Measurements from ENCODE around the gene GSG1L.

The GSG1L gene

DNA sequence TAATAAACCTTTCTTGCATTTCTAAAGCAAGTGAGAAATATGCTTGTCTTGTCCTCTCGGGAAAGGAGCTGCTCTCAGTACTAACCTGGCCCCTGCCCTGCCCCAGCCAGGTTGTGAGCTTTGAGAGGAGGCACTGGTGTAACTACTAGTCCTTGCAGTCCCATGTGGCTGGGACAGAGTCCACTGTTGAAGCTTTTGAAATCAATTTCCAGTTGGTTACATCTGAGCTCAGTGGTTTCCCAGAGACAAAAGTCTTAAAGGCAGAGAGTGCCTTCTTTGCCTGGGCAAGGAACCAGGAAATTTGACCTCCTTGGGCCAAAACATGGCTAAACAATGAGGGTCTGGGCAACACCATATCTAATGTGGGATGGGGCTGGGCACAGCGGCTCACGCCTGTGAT lies 48.7 kb downstream of the GSG1L start:
- no peak for DNase-seq (ENCODE audit: low read depth)

DNA sequence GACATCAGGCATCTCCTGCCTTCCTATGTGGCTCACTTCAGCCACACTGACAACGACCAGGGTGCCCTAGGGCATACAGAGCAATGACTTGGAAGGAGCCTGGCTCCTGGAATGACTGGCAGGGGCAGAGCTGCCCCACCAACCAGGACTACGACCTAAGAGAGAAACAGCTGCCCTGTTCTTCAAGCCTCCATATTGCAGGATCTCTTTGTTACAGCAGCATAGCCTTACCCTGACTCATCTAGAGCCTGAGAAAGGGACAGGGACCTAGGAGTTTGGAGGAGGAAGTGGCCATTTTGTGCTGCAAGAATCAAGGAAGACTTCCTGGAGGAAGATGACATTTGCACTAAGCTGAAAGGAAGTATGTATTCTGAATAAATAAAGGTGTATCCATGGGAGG lies 49.6 kb downstream of the GSG1L start:
- no peak for DNase-seq (ENCODE audit: low read depth)

DNA sequence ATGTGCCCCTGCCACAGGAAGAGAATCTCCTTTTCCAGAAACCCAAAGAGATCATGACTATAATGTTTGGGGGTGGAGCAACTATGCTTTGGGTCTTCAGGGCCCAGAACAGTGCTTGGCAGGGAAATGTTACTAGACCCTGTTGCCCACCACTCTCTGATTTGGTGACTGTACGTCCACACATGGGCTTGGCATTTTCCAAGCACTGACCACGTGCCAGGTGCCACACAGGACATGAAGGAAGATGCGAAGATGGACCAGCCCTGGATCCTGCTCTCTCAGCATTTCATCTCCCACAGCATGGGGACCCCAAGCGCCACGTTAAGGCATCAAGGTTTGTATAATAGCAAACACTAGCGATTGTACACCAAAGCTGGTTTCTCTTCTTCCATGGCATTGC lies 50.1 kb downstream of the GSG1L start:
- DNase-seq (ENCODE audit: low read depth), result no peak

DNA sequence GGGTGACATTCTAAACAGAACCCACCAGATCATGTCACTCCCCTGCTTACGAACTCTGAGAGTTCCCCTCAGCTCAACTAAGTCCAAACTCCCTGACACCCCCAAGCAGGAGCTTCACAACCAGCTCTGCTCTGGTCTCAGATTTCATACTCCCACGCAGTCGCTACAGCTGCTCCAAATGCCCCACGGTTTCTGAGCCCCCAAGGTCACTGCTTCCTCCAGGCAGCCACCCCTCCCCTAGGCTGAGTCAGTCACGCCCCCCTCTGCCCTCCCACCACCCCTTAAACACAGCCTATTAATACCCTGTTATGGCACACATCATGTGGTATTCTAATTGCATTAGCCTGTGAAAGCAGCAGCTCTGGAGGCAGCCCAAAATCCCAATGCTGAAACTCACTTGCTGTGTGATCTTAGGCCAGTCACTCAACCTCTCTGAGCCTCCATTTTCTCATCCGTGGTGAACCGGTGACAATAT lies 51.5 kb downstream of the GSG1L start:
- DNase-seq (ENCODE audit: low read depth), result no peak

DNA sequence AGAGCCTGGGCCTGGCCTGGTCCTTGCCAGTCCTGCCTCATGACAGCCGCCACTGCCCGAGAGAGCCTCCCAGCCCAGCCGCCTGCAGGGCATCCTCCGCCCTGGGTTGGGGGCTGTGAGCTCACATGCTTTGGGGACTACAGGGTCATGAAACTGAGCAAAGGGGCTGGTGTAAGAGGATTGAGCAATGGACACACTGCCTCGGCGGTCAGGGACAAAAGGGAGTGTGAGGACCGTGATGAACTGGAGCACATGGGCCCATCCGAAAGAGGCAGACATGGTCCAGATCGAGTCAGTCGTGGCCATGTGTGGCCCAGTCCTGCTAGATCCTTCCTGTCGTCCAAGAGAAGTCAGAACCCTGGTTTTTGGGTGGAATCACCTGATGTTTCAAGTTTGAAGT lies 52.3 kb downstream of the GSG1L start:
- DNase-seq (ENCODE audit: low read depth), result no peak

GRCh38 chr16:28010671-28011070 lies 52.8 kb downstream of the GSG1L start:
- DNase-seq (ENCODE audit: low read depth), result no peak

DNA sequence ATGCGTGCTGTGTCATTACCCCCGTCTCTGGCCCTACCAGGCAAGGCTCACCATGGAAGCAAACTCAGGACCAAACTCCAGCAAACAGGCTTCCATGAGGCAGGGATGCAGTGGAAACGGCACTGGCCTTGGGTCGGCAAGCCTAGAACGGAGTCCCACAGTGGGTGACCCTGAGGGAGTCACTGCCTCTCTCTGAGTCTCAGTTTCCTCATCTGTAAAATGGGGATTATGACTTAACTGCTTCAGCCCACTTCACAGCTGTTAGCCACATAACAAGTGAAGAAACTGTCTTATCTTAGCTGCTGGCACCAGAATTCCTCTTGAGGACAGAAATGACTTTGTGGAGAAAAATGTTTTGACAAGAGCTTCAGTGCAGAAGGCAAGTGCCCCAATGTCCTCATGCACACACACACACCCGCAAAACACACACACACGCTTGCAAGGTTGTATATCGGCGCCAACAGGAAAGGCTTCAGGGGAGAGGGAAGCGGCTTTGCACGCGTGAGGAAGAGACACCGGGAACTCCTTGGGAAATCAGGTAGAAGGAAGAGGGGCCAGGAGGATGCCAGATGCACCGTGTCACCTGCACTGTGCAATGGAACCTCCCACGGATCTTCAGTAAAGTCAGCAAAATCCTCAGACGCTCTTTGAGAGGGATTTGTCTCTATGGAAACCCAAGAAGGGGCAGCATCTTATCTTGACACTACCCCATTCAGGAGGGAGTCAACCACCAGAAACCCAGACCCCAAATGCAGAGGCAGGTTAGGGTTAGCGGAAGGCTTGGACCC lies 53.7 kb downstream of the GSG1L start:
- no peak for DNase-seq (ENCODE audit: low read depth)

DNA sequence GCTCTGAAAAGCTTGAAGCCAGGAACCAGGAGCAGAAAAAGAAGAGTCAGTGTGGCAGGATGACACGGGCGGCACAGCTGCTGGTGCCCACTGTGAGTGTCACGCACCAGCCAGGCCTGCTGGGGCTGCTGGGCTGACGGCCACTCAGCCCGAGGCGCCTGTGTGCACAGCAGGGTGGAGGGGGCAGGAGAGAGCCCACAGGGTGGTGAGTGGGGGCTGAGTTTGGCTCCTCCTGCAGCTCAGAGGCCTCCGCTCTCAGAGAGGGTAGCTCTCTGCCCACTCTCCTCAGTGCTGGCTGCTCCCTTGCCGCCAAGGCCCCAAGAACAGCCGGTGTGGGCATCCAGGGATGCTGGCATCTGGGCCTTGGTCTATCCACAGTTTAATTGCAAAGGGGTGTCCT lies 59.6 kb downstream of the GSG1L start:
- no peak for DNase-seq (ENCODE audit: low read depth)

- no peak for DNase-seq (ENCODE audit: low read depth)
These were observed 60.3 kb downstream of the GSG1L start for GRCh38 chr16:28003021-28003865.

DNA sequence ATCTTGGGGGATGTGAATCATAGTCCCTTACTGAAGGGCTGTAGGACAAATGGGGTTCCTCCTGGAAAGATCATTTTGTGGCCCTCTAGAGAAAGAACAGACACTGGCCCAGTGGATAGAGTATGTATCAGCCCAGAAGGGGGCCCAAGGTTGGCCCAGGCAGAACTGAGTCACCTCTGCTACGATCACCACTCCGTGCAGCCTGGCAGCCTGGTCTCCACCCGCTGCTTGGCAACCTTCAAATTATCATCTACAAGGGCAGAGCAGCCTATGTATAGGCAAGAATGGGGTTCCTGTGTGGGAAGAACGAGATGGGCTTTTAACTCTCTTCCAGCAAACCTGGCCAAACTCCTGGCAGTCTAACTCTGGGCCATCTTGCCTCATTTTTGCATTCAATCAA lies 61.9 kb downstream of the GSG1L start:
- DNase-seq (ENCODE audit: low read depth), result no peak

GRCh38 chr16:28001184-28001583 lies 62.3 kb downstream of the GSG1L start:
- no peak for DNase-seq (ENCODE audit: low read depth)

DNA sequence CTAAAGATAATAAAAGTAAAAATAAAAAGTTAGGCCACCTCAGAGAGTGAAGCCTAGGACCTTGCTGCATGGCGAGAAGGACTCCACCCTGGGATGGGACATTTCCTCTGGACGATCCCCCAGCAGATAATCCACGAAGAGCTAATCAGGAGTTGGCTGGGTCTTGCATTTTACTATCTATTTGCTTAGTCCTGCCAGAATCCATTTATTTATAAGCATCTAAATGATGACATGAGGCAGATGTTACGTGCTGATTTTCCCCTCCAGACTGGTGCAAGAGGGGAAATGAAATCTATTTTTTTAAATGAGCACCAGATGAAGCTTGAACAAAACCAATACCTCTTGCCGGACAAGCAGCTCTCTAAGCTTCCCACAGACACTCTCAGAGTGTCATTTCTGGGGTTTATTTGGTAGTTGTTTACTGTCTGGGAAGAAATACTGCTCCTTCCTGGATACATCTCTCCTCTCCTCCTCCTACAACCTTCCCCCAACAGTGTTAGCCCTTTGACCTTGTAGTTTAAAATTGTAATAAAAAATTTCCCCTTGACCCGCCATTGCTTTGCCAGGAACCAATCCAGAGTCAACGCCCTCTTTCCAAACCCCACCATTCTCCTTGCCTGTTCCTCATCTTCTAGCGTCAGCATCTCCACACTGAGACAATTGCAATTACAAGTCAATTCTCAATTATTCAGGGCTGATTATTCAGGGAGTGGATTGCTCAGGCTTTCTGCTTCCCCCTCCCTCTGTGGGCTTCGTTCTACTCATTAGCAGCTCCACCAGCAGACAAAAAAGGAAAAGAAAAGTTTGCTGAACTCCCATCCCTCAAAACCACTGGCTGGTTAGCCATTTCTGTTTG lies 63.0 kb downstream of the GSG1L start:
- DNase-seq (ENCODE audit: low read depth), result no peak

GRCh38 chr16:27999687-28000086 lies 63.8 kb downstream of the GSG1L start:
- DNase-seq (ENCODE audit: low read depth), result no peak

DNA sequence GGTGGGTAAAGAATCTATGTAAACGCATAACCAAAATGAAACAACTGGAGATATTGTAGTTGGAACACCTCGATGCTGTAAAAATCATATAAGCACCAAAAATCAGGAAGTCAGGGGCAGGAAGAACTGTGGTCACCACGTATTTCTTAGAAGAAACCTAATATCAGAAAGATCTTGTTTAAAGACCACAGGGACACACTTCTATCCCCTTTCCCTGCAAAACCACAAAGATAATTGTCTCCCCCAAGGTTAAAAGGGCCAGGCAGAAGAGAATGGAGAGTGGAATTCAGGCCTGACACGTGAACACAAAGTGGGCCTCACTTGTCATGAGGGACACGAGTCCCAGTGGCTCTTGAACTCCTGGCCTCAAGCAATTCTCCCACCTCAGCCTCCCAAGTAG lies 68.1 kb downstream of the GSG1L start:
- DNase-seq (ENCODE audit: low read depth), result no peak

DNA sequence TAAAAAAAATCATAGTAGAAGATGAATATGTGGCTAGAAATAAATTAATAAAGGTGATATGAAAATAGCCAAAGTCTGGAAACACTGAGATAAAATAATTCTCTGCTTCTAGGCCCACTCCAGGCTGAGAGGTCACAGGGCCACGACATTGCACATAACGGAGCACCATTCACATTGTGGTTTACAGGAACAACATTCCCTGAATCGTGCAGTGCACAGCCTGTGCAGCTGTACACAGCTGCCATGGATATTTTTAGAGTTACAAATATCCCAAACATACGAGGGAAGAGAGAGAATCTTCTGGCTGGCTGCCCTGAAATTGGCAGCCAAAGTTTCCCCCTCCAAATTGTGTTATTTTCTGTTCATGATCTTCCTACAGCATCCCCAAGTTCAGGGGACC lies 68.8 kb downstream of the GSG1L start:
- no peak for DNase-seq (ENCODE audit: low read depth)

DNA sequence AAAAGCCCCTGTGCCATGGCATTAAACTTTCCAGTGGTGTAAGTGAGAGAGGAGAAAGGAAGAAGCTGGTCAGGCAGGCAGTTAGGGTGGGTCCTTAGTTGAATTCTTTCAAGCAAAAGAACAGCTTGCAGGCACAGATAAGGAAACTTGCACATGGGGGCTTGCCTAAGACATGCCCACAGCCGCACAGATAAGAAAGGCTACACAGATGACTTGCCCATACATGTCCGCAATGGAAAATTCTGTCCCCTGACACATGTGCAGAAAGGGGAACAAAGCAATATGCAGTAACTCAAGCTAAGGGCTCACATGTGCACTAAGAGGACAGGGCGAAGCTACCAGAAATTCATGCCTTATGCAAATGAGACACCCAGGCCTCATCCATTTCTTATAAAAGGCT lies 69.9 kb downstream of the GSG1L start:
- no peak for DNase-seq (ENCODE audit: low read depth)

GRCh38 chr16:27991876-27992275 lies 71.6 kb downstream of the GSG1L start:
- DNase-seq (ENCODE audit: low read depth), result no peak

DNA sequence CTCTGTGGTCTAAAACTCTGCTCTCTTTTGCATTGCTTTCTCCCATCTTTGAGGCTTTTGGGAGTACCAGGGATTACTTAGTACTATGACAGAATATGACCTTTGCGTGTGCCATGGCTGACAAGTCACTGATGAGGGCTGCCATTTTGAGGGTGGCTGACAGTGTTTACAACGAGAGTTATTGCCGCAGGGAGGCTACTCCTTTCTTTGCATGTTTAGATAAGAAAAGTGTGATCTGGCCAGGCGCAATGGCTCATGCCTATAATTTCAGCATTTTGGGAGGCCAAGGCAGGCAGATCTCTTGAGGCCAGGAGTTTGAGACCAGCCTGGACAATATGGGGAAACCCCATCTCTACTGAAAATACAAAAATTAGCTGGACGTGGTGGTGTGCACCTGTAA lies 77.5 kb downstream of the GSG1L start:
- DNase-seq (ENCODE audit: low read depth), result no peak

DNA sequence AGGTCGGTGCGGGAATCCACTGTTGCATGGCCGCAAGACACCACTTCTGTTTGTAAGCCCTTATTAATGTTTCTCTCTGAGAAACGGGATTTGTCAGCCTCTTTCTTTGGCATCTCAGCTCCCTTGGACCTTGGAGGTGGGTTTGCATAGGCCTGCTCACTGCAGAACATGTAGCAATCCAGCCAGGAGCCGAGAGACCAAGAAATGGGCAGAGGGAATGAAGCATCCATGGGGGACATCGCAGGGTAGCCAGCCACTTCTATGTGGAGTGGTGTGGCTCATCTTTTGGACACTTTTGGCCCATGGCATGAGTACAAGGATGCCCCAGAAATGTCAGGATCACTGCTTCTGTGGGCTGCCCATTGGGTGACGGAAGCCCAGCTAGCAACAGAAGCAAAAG lies 79.4 kb downstream of the GSG1L start:
- no peak for DNase-seq (ENCODE audit: low read depth)

DNA sequence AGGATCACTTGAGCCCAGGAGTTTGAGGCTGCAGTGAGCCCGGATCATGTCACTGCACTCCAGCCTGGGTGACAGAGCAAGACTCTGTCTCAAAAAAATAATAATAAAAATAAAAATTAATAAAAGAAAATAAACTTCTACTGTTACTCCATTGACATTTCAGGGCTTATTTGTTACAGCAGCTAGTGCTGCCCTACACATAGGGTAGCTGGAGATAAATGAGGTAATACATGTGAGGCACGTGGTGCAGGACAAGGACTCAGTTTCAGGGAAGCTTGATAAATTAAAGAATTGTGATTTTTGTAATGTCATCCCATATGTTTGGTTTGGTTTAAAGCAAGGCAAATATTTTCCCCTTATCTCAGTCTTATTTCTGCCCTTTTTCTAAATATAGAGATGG lies 80.3 kb downstream of the GSG1L start:
- no peak for DNase-seq (ENCODE audit: low read depth)

DNA sequence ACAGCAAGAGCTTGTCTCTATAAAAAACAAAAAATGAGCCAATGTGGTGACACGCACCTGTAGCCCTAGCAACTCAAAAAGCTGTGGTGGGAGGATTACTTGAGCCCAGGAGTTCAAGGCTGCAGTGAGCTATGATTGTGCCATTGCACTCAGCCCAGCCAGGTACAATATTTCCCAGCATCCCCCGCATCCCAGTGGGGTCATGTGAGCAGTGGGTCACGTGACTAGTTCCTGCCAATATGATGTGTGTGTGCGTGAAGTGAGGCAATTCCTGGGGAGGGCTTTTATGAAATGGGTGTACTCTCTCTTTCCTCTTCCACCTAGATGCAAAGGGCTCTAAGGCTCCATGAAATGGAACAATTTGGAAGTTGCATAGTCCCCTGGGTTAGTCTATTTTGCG lies 81.3 kb downstream of the GSG1L start:
- DNase-seq (ENCODE audit: low read depth), result no peak

DNA sequence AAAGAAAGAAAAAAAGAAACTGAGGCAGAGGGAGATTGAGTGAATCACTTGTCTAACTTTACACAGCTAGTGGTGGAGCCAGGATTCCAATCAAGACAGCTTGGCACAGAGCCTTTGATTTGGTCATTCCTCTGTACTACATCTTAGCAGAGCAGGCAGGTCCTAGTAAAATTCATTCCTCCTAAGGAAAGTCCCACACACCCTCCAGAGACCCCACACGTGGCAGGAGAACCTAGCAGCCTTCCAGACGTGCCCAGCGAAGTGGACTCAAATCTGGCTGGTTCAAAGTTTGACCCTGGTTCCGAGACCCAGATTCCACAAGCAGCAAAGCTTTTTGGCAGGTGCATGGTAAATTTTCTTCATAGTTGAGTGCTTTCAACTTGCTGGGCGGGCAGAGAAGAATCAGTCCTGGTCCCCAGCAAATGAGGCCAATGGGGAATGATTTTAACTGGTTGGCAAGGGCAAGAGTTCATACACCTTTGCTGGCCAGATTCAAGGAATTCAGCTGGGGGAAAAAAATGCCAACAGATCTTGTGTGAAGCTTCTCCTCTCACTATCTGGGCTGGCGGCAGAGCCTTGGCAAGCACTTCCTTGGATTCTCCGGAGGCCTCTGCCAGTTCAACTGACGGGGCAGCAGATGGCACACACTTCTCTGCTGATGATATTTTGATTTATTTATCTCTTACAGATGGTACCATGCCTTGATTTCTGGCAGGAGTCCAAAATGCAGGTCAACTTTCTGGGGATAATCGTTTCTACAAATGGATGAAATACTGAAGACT lies 82.4 kb downstream of the GSG1L start:
- DNase-seq (ENCODE audit: low read depth), result no peak

All from EH (cell line).